ENCODE data around the gene RSBN1L.

DNA sequence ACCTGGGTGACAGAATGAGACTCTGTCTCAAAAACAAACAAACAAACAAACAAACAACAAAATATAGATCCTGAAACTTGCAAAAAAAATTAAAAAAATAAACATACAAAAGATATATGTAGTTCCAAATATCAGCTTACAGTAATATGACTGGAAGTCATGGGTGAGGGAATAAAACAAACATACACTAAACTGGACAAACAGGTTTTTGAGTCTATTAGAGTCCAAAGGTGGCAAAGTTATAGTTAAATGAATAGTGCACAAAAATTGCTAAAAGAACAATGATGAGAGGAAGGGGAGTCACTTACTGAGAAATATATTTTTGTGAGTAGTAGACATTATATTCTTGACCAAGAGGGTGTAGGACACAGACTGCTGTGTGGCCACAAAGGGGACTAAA, 16.7 kb upstream of the RSBN1L start:
- TF ChIP-seq, protein P1, sequence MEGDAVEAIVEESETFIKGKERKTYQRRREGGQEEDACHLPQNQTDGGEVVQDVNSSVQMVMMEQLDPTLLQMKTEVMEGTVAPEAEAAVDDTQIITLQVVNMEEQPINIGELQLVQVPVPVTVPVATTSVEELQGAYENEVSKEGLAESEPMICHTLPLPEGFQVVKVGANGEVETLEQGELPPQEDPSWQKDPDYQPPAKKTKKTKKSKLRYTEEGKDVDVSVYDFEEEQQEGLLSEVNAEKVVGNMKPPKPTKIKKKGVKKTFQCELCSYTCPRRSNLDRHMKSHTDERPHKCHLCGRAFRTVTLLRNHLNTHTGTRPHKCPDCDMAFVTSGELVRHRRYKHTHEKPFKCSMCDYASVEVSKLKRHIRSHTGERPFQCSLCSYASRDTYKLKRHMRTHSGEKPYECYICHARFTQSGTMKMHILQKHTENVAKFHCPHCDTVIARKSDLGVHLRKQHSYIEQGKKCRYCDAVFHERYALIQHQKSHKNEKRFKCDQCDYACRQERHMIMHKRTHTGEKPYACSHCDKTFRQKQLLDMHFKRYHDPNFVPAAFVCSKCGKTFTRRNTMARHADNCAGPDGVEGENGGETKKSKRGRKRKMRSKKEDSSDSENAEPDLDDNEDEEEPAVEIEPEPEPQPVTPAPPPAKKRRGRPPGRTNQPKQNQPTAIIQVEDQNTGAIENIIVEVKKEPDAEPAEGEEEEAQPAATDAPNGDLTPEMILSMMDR (conservative IDR thresholded peaks at IDR 0.05), result no peak
- no peak for TF ChIP-seq ZFX (IDR thresholded peaks at IDR 0.05)
